Progenitor cell of endocrine pancreas (in vitro differentiated cells): ENCODE data around the gene PDIA2. TPM values are rescaled to one million over a fixed set of nuclear protein-coding genes. Genes with fewer than 3 reads are reported as not detected.
"Not testable (repeated sequence)": the region's sequence is repeated elsewhere in the genome, so short reads cannot be mapped to it uniquely, and the experiment has no call there.

Experiments used
- DNase-seq: peaks from one replicate; pipeline ENCODE4 v3.0.0; 2021; ENCODE audit warnings: low spot score; ENCODE audit not compliant: unreplicated experiment
- H3K27ac Mint-ChIP-seq: 2 replicates; pipeline ENCODE4 v1.8.0; 2021; ENCODE audit warnings: mild to moderate bottlenecking, moderate library complexity, mixed read lengths
- H3K27me3 Mint-ChIP-seq: 2 replicates; pipeline ENCODE4 v1.8.0; 2021; ENCODE audit warnings: mixed read lengths
- H3K36me3 Mint-ChIP-seq: 2 replicates; pipeline ENCODE4 v1.8.0; 2022; ENCODE audit warnings: mixed read lengths; ENCODE audit not compliant: insufficient read depth
- H3K4me1 Mint-ChIP-seq: 2 replicates; pipeline ENCODE4 v1.8.0; 2021; ENCODE audit warnings: low read depth, mixed read lengths
- H3K4me3 Mint-ChIP-seq: 2 replicates; pipeline ENCODE4 v1.8.0; 2021; ENCODE audit warnings: low read depth, mild to moderate bottlenecking, moderate library complexity, mixed read lengths
- H3K9me3 Mint-ChIP-seq: 2 replicates; pipeline ENCODE4 v1.8.0; 2021; ENCODE audit warnings: low read depth, mixed read lengths
- total RNA-seq: library from RNA; stranded (reverse); gene quantifications from 2 replicates; pipeline ENCODE4 v1.2.1, GENCODE V29; 2021
- TF ChIP-seq, protein P1 (sequence below): fragments of 200-600 bp; sonication (generic); IDR thresholded peaks from one replicate; pipeline ENCODE4 v1.5.0; 2021; ENCODE audit warnings: antibody characterized with exemption, mild to moderate bottlenecking; ENCODE audit not compliant: unreplicated experiment

The PDIA2 gene
- total RNA-seq, 1 donor from 2014 or later: 3.8 TPM

GRCh38 chr16:333406-334094 is 50.6 kb downstream of the PDIA2 start:
- no peak overlapping the region for H3K27ac Mint-ChIP-seq
- no peak overlapping the region for H3K4me3 Mint-ChIP-seq
- H3K27me3 Mint-ChIP-seq: no peaks in the 10 kb centered on the region
- H3K4me1 Mint-ChIP-seq: peaks cover 17% of the 10 kb centered on the region
- H3K9me3 Mint-ChIP-seq: no peaks in the 10 kb centered on the region
- no peak for DNase-seq
- H3K36me3 Mint-ChIP-seq: peaks cover 1% of the 10 kb centered on the region
- TF ChIP-seq, protein P1, sequence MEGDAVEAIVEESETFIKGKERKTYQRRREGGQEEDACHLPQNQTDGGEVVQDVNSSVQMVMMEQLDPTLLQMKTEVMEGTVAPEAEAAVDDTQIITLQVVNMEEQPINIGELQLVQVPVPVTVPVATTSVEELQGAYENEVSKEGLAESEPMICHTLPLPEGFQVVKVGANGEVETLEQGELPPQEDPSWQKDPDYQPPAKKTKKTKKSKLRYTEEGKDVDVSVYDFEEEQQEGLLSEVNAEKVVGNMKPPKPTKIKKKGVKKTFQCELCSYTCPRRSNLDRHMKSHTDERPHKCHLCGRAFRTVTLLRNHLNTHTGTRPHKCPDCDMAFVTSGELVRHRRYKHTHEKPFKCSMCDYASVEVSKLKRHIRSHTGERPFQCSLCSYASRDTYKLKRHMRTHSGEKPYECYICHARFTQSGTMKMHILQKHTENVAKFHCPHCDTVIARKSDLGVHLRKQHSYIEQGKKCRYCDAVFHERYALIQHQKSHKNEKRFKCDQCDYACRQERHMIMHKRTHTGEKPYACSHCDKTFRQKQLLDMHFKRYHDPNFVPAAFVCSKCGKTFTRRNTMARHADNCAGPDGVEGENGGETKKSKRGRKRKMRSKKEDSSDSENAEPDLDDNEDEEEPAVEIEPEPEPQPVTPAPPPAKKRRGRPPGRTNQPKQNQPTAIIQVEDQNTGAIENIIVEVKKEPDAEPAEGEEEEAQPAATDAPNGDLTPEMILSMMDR: no peak

DNA sequence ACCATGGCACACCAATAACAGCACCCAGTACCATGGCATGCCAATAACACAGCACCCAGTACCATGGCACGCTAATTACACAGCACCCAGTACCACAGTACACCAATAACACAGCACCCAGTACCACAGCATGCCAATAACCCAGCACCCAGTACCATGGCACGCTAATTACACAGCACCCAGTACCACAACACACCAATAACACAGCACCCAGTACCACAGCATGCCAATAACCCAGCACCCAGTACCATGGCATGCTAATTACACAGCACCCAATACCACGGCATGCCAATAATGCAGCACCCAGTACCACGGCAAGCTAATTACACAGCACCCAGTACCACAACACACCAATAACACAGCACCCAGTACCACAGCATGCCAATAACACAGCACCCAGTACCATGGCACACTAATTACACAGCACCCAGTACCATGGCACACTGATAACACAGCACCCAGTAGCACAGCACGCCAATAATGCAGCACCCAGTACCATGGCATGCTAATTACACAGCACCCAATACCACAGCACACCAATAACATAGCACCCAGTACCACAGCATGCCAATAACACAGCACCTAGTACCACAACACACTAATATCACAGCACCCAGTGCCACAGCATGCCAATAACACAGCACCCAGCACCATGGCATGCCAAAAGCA is 51.3 kb downstream of the PDIA2 start:
- DNase-seq, H3K36me3 Mint-ChIP-seq, H3K4me3 Mint-ChIP-seq, H3K9me3 Mint-ChIP-seq, H3K27ac Mint-ChIP-seq, H3K27me3 Mint-ChIP-seq: not testable (repeated sequence)
- H3K4me1 Mint-ChIP-seq: peaks cover 17% of the 10 kb centered on the region

GRCh38 chr16:334861-335632 is 52.1 kb downstream of the PDIA2 start:
- H3K27ac Mint-ChIP-seq: not testable (repeated sequence)

GRCh38 chr16:336269-336668 is 53.3 kb downstream of the PDIA2 start:
- Mint-ChIP-seq H3K9me3 (no peaks in the 10 kb centered on the region), H3K27me3 (no peaks in the 10 kb centered on the region), H3K27ac (no peak overlapping the region), H3K4me1 (peaks cover 10% of the 10 kb centered on the region), H3K36me3 (peaks cover 3% of the 10 kb centered on the region), H3K4me3 (no peak overlapping the region)
- TF ChIP-seq, protein P1: no peak
- no peak for DNase-seq

More at GRCh38 chr16:334861-335632, 52.1 kb downstream of the PDIA2 start:
- H3K4me3 Mint-ChIP-seq, H3K9me3 Mint-ChIP-seq, H3K36me3 Mint-ChIP-seq, H3K27me3 Mint-ChIP-seq, DNase-seq: not testable (repeated sequence)
- peaks cover 19% of the 10 kb centered on the region for H3K4me1 Mint-ChIP-seq

Other genes with a start within 250 kb of the PDIA2 start
- gene POLR3K, start 229.6 kb upstream of the PDIA2 start, total RNA-seq: 11.1 and 13.9 TPM in 2 replicates
- gene SNRNP25, start 229.3 kb upstream of the PDIA2 start, total RNA-seq: 52.0 and 53.9 TPM in 2 replicates
- 51.3 and 58.2 TPM in 2 replicates for gene RHBDF1, start 210.5 kb upstream of the PDIA2 start, total RNA-seq
- 32.4 and 35.2 TPM in 2 replicates for gene MPG, start 204.9 kb upstream of the PDIA2 start, total RNA-seq
- gene NPRL3, start 144.5 kb upstream of the PDIA2 start, total RNA-seq: 55.0 and 60.8 TPM in 2 replicates
- gene HBZ, start 130.5 kb upstream of the PDIA2 start, total RNA-seq: not detected in 2 replicates
- not detected in 2 replicates for gene HBM, start 117.2 kb upstream of the PDIA2 start, total RNA-seq
- not detected in 2 replicates for gene HBA2, start 110.3 kb upstream of the PDIA2 start, total RNA-seq
- not detected in 2 replicates for gene HBA1, start 106.5 kb upstream of the PDIA2 start, total RNA-seq
- 0.60 and 0.84 TPM in 2 replicates for gene HBQ1, start 102.7 kb upstream of the PDIA2 start, total RNA-seq
- 229 and 230 TPM in 2 replicates for gene LUC7L, start 53.7 kb upstream of the PDIA2 start, total RNA-seq
- 127 and 129 TPM in 2 replicates for gene FAM234A, start 48.3 kb upstream of the PDIA2 start, total RNA-seq
- gene RGS11, start 7.2 kb upstream of the PDIA2 start, total RNA-seq: 2.4 TPM in 2 replicates
- gene ARHGDIG, start 2.6 kb upstream of the PDIA2 start, total RNA-seq: 6.0 and 6.5 TPM in 2 replicates
- 33.6 and 34.4 TPM in 2 replicates for gene AXIN1, start 69.6 kb downstream of the PDIA2 start, total RNA-seq
- 82.7 and 85.3 TPM in 2 replicates for gene MRPL28, start 87.4 kb downstream of the PDIA2 start, total RNA-seq
- gene PGAP6, start 98.8 kb downstream of the PDIA2 start, total RNA-seq: 92.7 and 92.9 TPM in 2 replicates
- 151 and 154 TPM in 2 replicates for gene NME4, start 114.0 kb downstream of the PDIA2 start, total RNA-seq
- 39.4 and 41.3 TPM in 2 replicates for gene DECR2, start 118.7 kb downstream of the PDIA2 start, total RNA-seq
- gene RAB11FIP3, start 142.5 kb downstream of the PDIA2 start, total RNA-seq: 92.7 and 97.9 TPM in 2 replicates
- 53.9 and 57.4 TPM in 2 replicates for gene CAPN15, start 244.5 kb downstream of the PDIA2 start, total RNA-seq